IMR-90 (cell line): Measurements from ENCODE around the gene CTNND2. TPM values are rescaled to one million over a fixed set of nuclear protein-coding genes. Genes with fewer than 3 reads are reported as not detected.

Experiments used
- ATAC-seq: fragments of 200-7000 bp; cut with Tn5 transposase; 2 replicates; pipeline ENCODE4 v1.9.1; 2020; ENCODE audit warnings: low read depth, mild to moderate bottlenecking, moderate library complexity
- BruUV-seq: library from RNA; stranded (reverse); fragments of 400-500 nt; replicated peaks from 2 replicates; lab custom pipeline; 2021; lab: Mats Ljungman, UMichigan
- CTCF ChIA-PET: fragments of 300-600 bp; formaldehyde crosslinking; extraction: SDS; loops from one replicate; lab custom pipeline; 2021; ENCODE audit warnings: antibody characterized with exemption; lab: Yijun Ruan, JAX
- POLR2A ChIA-PET: fragments of 300-600 bp; sonication (Branson Sonifier 250); formaldehyde crosslinking; loops from one replicate; lab custom pipeline; 2022; ENCODE audit warnings: antibody characterized with exemption; ENCODE audit not compliant: unreplicated experiment; lab: Charles Lee
- DNase-seq: peaks from one replicate; pipeline ENCODE4 v3.0.0; 2013
- H2AFZ ChIP-seq: replicated peaks from 2 replicates; pipeline ENCODE3; 2013; ENCODE audit warnings: low read length, mild to moderate bottlenecking; ENCODE audit not compliant: poor library complexity
- H2AK5ac ChIP-seq: 2 replicates; pipeline ENCODE4 v1.6.1; 2013; ENCODE audit warnings: low read depth, low read length, inconsistent platforms
- H2AK9ac ChIP-seq: replicated peaks from 2 replicates; pipeline ENCODE3; 2013; ENCODE audit warnings: mild to moderate bottlenecking, low read depth, low read length, moderate library complexity; ENCODE audit not compliant: poor library complexity
- H2BK120ac ChIP-seq: 2 replicates; pipeline ENCODE4 v1.6.1; 2013; ENCODE audit warnings: low read depth, low read length, inconsistent platforms
- H2BK15ac ChIP-seq: 3 replicates; pipeline ENCODE4 v1.6.1; 2013; ENCODE audit warnings: low read depth, low read length, inconsistent platforms
- H2BK20ac ChIP-seq: 2 replicates; pipeline ENCODE4 v1.6.1; 2013; ENCODE audit warnings: low read depth, mild to moderate bottlenecking, inconsistent platforms, low read length, moderate library complexity
- H2BK5ac ChIP-seq: 2 replicates; pipeline ENCODE4 v1.6.1; 2013; ENCODE audit warnings: mild to moderate bottlenecking, low read depth, low read length, inconsistent platforms; ENCODE audit not compliant: poor library complexity, severe bottlenecking
- H3K14ac ChIP-seq: replicated peaks from 2 replicates; pipeline ENCODE4 v1.6.1; 2013; ENCODE audit warnings: low read depth, low read length, inconsistent platforms
- H3K18ac ChIP-seq: 2 replicates; pipeline ENCODE4 v1.6.1; 2013; ENCODE audit warnings: low read depth, low read length, control low read depth
- H3K23ac ChIP-seq: 2 replicates; pipeline ENCODE4 v1.6.1; 2013; ENCODE audit warnings: low read depth, low read length, inconsistent platforms
- H3K27ac ChIP-seq: 2 replicates; pipeline ENCODE4 v1.5.1; 2013; ENCODE audit warnings: mild to moderate bottlenecking, control low read depth, low read length; ENCODE audit not compliant: insufficient read depth
- H3K27me3 ChIP-seq: 2 replicates; pipeline ENCODE4 v1.6.1; 2013; ENCODE audit warnings: low read length; ENCODE audit not compliant: control insufficient read depth, insufficient read depth
- H3K36me3 ChIP-seq: 2 replicates; pipeline ENCODE4 v1.6.1; 2013; ENCODE audit warnings: low read length, mixed read lengths; ENCODE audit not compliant: control insufficient read depth, insufficient read depth
- H3K4ac ChIP-seq: 2 replicates; pipeline ENCODE4 v1.6.1; 2013; ENCODE audit warnings: low read depth, low read length, inconsistent platforms
- H3K4me1 ChIP-seq: 2 replicates; pipeline ENCODE4 v1.6.1; 2013; ENCODE audit warnings: low read length, mixed read lengths; ENCODE audit not compliant: control insufficient read depth, insufficient read depth
- H3K4me2 ChIP-seq: 2 replicates; pipeline ENCODE4 v1.6.1; 2013; ENCODE audit warnings: low read depth, mild to moderate bottlenecking, control low read depth, low read length, moderate library complexity
- H3K4me3 ChIP-seq: 2 replicates; pipeline ENCODE4 v1.5.1; 2013; ENCODE audit warnings: low read depth, mild to moderate bottlenecking, control low read depth, low read length, moderate library complexity; ENCODE audit not compliant: insufficient read depth
- H3K56ac ChIP-seq: 2 replicates; pipeline ENCODE4 v1.6.1; 2013; ENCODE audit warnings: low read length, inconsistent platforms; ENCODE audit not compliant: insufficient read depth; ENCODE audit errors: extremely low read depth
- H3K79me1 ChIP-seq, 2 experiments: 2 replicates each; pipeline ENCODE4 v1.6.1; 2013; ENCODE audit warnings: low read length in 2 of 2, inconsistent platforms in 1 of 2, low read depth in 1 of 2
- H3K9ac ChIP-seq: 2 replicates; pipeline ENCODE4 v1.6.1; 2013; ENCODE audit warnings: low read depth, low read length, control low read depth
- H3K9me1 ChIP-seq: 2 replicates; pipeline ENCODE4 v1.6.1; 2013; ENCODE audit warnings: low read length, inconsistent platforms; ENCODE audit not compliant: insufficient read depth
- H3K9me3 ChIP-seq: 2 replicates; pipeline ENCODE4 v1.6.1; 2013; ENCODE audit warnings: low read length; ENCODE audit not compliant: control insufficient read depth, insufficient read depth
- H4K20me1 ChIP-seq: 2 replicates; pipeline ENCODE4 v1.6.1; 2013; ENCODE audit warnings: low read length, inconsistent platforms; ENCODE audit not compliant: insufficient read depth
- H4K5ac ChIP-seq: 2 replicates; pipeline ENCODE4 v1.6.1; 2013; ENCODE audit warnings: mild to moderate bottlenecking, low read depth, low read length, control low read depth
- H4K8ac ChIP-seq, 2 experiments: 2 replicates each; pipeline ENCODE4 v1.6.1; 2013; ENCODE audit warnings: low read depth in 2 of 2, low read length in 2 of 2, control low read depth in 1 of 2, inconsistent platforms in 1 of 2
- H4K91ac ChIP-seq: 2 replicates; pipeline ENCODE4 v1.6.1; 2013; ENCODE audit warnings: low read depth, low read length, inconsistent platforms; ENCODE audit not compliant: insufficient read depth
- BHLHE40 ChIP-seq: fragments of 150-350 bp; IDR thresholded peaks from 2 replicates; pipeline ENCODE4 v1.6.1; 2016; ENCODE audit warnings: mild to moderate bottlenecking, low read depth, low read length
- CHD1 ChIP-seq: IDR thresholded peaks from 2 replicates; pipeline ENCODE4 v1.6.1; 2012; ENCODE audit warnings: low read depth, low read length, improper control_type of control experiment
- MAZ ChIP-seq: IDR thresholded peaks from 2 replicates; pipeline ENCODE4 v1.6.1; 2012; ENCODE audit warnings: low read depth, mild to moderate bottlenecking, low read length, improper control_type of control experiment, moderate library complexity, borderline replicate concordance
- MXI1 ChIP-seq: IDR thresholded peaks from 2 replicates; pipeline ENCODE4 v1.6.1; 2012; ENCODE audit warnings: low read depth, mild to moderate bottlenecking, low read length, moderate library complexity, borderline replicate concordance
- RAD21 ChIP-seq: IDR thresholded peaks from 2 replicates; pipeline ENCODE4 v1.6.1; 2012; ENCODE audit warnings: low read length, improper control_type of control experiment
- RFX5 ChIP-seq: IDR thresholded peaks from 2 replicates; pipeline ENCODE4 v1.8.0; 2012; ENCODE audit warnings: low read depth, mild to moderate bottlenecking, low read length, moderate library complexity
- WGBS, 2 experiments: methylation state at CpG; one replicate each; pipeline versions ENCODE4 v1.1.5 to v1.1.7; 2013; ENCODE audit warnings: missing lambda C conversion rate in 2 of 2; ENCODE audit not compliant: insufficient read length in 1 of 2; ENCODE audit errors: extremely low coverage in 2 of 2; 5-methylcytosine and 5-hydroxymethylcytosine counted together
- dilution Hi-C: fragments of 300-500 bp; cut with HindIII; formaldehyde crosslinking; loops from one replicate; pipeline ENCODE4 v1.14.3; 2018; ENCODE audit warnings: low sequenced_read_pairs; ENCODE audit not compliant: unreplicated experiment
- in situ Hi-C: fragments of 300-500 bp; cut with MboI; formaldehyde crosslinking; loops from 3 replicates; pipeline ENCODE4 v1.14.3; 2019; ENCODE audit warnings: low sequenced_read_pairs, inconsistent platforms, mixed read lengths
- intact Hi-C: fragments of 100-400 bp; cut with micrococcal nuclease; formaldehyde crosslinking; loops from 2 replicates; pipeline ENCODE4 v1.10.0; 2022
- polyA plus RNA-seq, 3 experiments: library from polyadenylated mRNA; depleted of rRNA; stranded (reverse); fragments of >200 nt; gene quantifications; 2 replicates each; pipeline ENCODE4 v1.2.3, GENCODE V29; 2012; ENCODE audit warnings: low replicate concordance in 1 of 3
- total RNA-seq: library from RNA; depleted of rRNA; stranded (reverse); fragments of >200 nt; gene quantifications from 2 replicates; pipeline ENCODE4 v1.2.3, GENCODE V29; 2012
- TF ChIP-seq, protein P1 (sequence below): fragments of 150-350 bp; IDR thresholded peaks from 2 replicates; pipeline ENCODE4 v1.6.1; 2017; ENCODE audit warnings: mild to moderate bottlenecking, antibody characterized with exemption, low read length, low read depth

Gene CTNND2
- total and polyA plus RNA-seq, 2 of the 4 experiments (the other 2 are of a cell fraction) = not detected

DNA sequence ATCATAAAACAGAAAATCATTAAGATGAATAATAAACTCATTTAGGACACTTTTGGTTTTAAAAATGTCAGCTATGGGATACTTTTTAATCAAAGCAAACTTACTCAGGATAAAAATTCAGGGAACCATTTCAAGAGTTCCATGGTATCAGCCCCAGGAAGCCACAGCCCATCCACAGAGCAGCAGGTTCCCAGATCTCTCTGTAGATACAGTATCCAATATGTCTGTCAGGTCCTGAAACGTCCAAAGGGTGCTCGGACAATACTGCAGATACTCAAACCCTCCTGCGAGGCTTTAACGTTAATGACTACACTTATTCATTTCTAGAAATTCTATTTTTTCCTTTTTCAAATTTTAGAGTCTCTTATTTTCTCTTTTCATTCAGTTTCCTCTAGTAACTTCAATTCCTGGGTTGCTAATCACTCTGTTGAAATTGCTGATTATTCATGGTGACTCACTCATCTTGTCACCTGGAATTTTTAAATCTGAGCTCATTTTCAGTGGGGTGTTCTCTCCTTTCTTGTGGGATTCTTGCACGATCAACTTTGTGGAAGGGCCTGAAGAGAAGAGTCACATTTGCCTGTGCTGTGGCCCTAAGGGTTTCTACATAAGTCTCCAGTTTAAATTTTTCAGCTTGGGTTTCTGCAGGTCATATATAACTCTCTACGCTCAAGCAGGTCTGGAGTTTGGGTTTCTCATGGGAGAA is 435.8 kb downstream of the CTNND2 start:
- Histone ChIP-seq H2BK120ac (no peak overlapping the region), H4K5ac (no peak overlapping the region), H3K56ac (no peak overlapping the region), H2BK15ac (no peak overlapping the region), H3K18ac (no peak overlapping the region), H4K20me1 (no peaks in the 10 kb centered on the region), H3K79me1 (no peaks in the 10 kb centered on the region), H3K36me3 (no peaks in the 10 kb centered on the region), H2AFZ (no peak overlapping the region), H2AK5ac (no peak overlapping the region), H3K4me1 (no peaks in the 10 kb centered on the region), H3K9me3 (peaks cover 7% of the 10 kb centered on the region; the same call in 1 of the 2 replicates), H3K4me3 (no peak overlapping the region), H3K9me1 (no peaks in the 10 kb centered on the region), H2BK20ac (no peak overlapping the region), H2AK9ac (no peak overlapping the region), H3K4ac (no peak overlapping the region), H4K91ac (no peak overlapping the region), H4K8ac (no peak overlapping the region), H3K14ac (no peak overlapping the region), H3K23ac (no peak overlapping the region), H3K27ac (no peak overlapping the region), H3K9ac (no peak overlapping the region), H3K27me3 (no peaks in the 10 kb centered on the region), H3K4me2 (no peak overlapping the region), H2BK5ac (no peak overlapping the region)
- intact Hi-C loops (loop anchor here (5.0 kb wide), 1 partner anchor 721 kb away; no protein-coding TSS in a partner anchor), dilution Hi-C loops (no loop called here), in situ Hi-C loops (no loop called here)
- 20% methylated on average over 1 of the region's 6 CpGs; no CpG with 5 or more reads in 1 of the 2 experiments for WGBS, 2 experiments
- ATAC-seq (no peak), DNase-seq (no peak)
- TF ChIP-seq RFX5 (no peak), MXI1 (no peak), MAZ (no peak), BHLHE40 (no peak), RAD21 (no peak), CHD1 (no peak)
- TF ChIP-seq, protein P1, sequence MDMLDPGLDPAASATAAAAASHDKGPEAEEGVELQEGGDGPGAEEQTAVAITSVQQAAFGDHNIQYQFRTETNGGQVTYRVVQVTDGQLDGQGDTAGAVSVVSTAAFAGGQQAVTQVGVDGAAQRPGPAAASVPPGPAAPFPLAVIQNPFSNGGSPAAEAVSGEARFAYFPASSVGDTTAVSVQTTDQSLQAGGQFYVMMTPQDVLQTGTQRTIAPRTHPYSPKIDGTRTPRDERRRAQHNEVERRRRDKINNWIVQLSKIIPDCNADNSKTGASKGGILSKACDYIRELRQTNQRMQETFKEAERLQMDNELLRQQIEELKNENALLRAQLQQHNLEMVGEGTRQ = no peak
- BruUV-seq = no TSS peak
- POLR2A ChIA-PET = no interaction called here
- CTCF ChIA-PET = no interaction called here
